Sigmoid colon (tissue), 4 donors: ENCODE measurements around the gene MEF2B.

ENCODE experiments used
- EP300 ChIP-seq, 4 donors: sonication (generic); formaldehyde crosslinking; IDR thresholded peaks; one replicate each; pipeline ENCODE4 v1.6.1; 2017; ENCODE audit warnings: antibody characterized with exemption in 4 of 4
- POLR2A ChIP-seq, 2 donors: fragments of 450-650 bp; IDR thresholded peaks; one replicate each; pipeline ENCODE4 v1.6.1; 2016; ENCODE audit warnings: antibody characterized with exemption in 2 of 2, mild to moderate bottlenecking in 2 of 2, moderate library complexity in 2 of 2
- POLR2AphosphoS5 ChIP-seq, 4 donors: sonication (generic); formaldehyde crosslinking; IDR thresholded peaks; one replicate each; pipeline ENCODE4 v1.6.1; 2017; ENCODE audit warnings: antibody characterized with exemption in 4 of 4
- TF ChIP-seq, protein P1 (sequence below), 4 experiments: fragments of 450-650 bp in 3 of 4; fragments of 200-600 bp in 1 of 4; IDR thresholded peaks; one replicate each; pipeline ENCODE4 v1.5.1; 2016 to 2019; ENCODE audit warnings: antibody characterized with exemption in 4 of 4, mild to moderate bottlenecking in 3 of 4, moderate library complexity in 2 of 4

GRCh38 chr19:19131989-19132388 is 38.1 kb downstream of the MEF2B start:
- TF ChIP-seq, protein P1, sequence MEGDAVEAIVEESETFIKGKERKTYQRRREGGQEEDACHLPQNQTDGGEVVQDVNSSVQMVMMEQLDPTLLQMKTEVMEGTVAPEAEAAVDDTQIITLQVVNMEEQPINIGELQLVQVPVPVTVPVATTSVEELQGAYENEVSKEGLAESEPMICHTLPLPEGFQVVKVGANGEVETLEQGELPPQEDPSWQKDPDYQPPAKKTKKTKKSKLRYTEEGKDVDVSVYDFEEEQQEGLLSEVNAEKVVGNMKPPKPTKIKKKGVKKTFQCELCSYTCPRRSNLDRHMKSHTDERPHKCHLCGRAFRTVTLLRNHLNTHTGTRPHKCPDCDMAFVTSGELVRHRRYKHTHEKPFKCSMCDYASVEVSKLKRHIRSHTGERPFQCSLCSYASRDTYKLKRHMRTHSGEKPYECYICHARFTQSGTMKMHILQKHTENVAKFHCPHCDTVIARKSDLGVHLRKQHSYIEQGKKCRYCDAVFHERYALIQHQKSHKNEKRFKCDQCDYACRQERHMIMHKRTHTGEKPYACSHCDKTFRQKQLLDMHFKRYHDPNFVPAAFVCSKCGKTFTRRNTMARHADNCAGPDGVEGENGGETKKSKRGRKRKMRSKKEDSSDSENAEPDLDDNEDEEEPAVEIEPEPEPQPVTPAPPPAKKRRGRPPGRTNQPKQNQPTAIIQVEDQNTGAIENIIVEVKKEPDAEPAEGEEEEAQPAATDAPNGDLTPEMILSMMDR (IDR thresholded peaks at IDR 0.05) = no peak
- no peak for TF ChIP-seq POLR2A (IDR thresholded peaks at IDR 0.05)
- no peak for TF ChIP-seq EP300 (IDR thresholded peaks at IDR 0.05)
- TF ChIP-seq POLR2AphosphoS5 (IDR thresholded peaks at IDR 0.05) = no peak
